ENCODE measurements around the gene LRTM1.
A peak's percentile ranks its signal among the peaks of the same experiment; 100 is the strongest.

Gene LRTM1

GRCh38 chr3:54891540-54891897, 36.3 kb downstream of the LRTM1 start:
- DNase-seq = peak; percentile 30

- no peak for DNase-seq
Measured at GRCh38 chr3:54889731-54890130, 38.1 kb downstream of the LRTM1 start.

- DNase-seq = no peak
Measured at GRCh38 chr3:54888873-54889272, 39.0 kb downstream of the LRTM1 start.

- no peak for DNase-seq
Measured at GRCh38 chr3:54888162-54888561, 39.7 kb downstream of the LRTM1 start.

- DNase-seq = no peak
Measured at GRCh38 chr3:54882129-54882833, 45.6 kb downstream of the LRTM1 start.

- no peak for DNase-seq
Measured at GRCh38 chr3:54878145-54878544, 49.7 kb downstream of the LRTM1 start.

GRCh38 chr3:54877730-54878129, 50.1 kb downstream of the LRTM1 start:
- DNase-seq = no peak

- DNase-seq = no peak
Measured at GRCh38 chr3:54876694-54877093, 51.2 kb downstream of the LRTM1 start.

GRCh38 chr3:54875596-54876268, 52.1 kb downstream of the LRTM1 start:
- DNase-seq = no peak

GRCh38 chr3:54874816-54875556, 52.9 kb downstream of the LRTM1 start:
- no peak for DNase-seq

- DNase-seq = no peak
Measured at GRCh38 chr3:54873059-54874010, 54.5 kb downstream of the LRTM1 start.

- DNase-seq = no peak
Measured at GRCh38 chr3:54871867-54872266, 56.0 kb downstream of the LRTM1 start.

GRCh38 chr3:54870423-54870822, 57.4 kb downstream of the LRTM1 start:
- DNase-seq = no peak
